HG03135 (cell line): Measurements from ENCODE around the gene MEI1.
"Not testable (repeated sequence)": the region's sequence is repeated elsewhere in the genome, so short reads cannot be mapped to it uniquely, and the experiment has no call there.

Experiments
- ATAC-seq: cut with Tn5 transposase; IDR thresholded peaks from one replicate; pipeline ENCODE4 v1.9.1; 2021; ENCODE audit warnings: mild to moderate bottlenecking, moderate library complexity; ENCODE audit not compliant: unreplicated experiment

MEI1 gene

GRCh38 chr22:41834005-41834944, 135.0 kb downstream of the MEI1 start:
- ATAC-seq = no peak

GRCh38 chr22:41835462-41835861, 136.2 kb downstream of the MEI1 start:
- not testable (repeated sequence) for ATAC-seq

DNA sequence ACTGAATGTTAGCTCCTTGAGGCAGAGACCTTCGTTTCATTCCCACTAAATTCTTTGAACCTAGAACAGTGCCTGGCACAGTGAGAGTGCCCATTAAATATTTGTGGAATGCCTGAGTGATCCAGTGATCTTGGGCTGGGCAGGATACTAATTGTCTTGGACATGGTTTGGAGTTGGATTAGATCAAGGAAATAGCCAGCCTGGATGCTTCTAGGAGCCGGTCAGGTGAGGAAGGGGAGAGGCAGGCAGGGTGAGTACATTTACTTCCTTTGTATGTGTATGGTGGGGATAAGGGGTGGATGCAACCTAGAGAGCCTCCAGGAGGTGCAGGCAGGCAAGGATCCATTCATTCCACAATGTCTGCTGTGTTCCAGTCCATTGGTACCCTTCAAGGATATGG, 137.2 kb downstream of the MEI1 start:
- ATAC-seq = no peak

DNA sequence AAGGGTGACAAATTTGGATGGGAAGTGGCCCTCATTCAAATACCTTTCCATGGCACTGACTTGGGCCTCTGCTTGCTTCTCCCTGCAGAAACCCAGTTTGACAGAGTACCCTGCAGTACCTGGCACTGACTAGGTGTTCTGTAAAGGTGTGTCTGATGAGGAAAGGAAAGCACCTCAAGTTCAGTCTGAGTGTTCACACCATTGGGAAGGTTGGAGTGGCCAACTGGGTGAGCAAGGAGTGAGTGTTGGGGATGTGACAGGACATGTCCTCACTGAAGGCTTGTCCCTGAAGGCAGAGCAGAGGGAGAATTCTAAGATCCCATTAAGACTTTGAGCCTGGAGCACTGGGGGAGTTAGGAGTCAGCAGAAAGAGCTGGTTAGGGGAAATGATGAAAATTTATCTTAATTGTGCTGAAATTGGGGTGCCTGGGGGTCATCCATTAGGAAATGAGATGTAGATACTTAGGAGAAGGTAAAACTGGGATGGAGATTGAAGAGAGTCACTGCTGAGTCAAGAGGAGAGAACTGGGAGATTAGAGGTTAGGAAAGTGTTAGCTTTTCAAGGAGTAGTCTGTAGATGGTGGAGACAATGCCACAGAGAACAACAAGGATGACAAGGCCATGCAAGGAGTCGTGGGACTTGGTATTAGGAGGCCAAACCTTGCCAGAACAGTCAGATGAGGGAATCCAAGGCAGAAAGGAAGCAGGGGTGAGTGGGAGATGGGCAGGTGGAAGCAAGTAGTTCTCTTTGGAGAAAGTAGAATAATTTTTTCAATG, 139.7 kb downstream of the MEI1 start:
- no peak for ATAC-seq

DNA sequence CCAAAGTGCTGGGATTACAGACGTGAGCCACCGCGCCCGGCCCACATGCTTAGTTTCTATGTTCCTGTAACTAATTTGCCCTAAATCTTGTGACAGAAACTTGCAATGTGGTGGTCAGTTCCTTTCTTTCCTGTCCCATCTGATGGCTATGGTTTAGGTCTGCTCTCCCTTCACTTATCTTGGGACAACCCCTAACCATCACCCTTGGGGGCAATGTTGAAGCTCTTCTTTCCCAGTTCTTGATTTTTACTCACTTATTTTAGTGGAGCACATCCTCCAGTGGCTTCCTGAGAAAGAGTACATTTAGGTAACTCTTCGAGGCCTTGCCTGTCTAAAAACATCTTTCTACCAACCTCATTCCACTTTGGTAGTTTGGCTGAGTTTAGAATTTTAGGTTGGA, 140.9 kb downstream of the MEI1 start:
- no peak for ATAC-seq

GRCh38 chr22:41841085-41841712, 141.9 kb downstream of the MEI1 start:
- ATAC-seq = no peak

DNA sequence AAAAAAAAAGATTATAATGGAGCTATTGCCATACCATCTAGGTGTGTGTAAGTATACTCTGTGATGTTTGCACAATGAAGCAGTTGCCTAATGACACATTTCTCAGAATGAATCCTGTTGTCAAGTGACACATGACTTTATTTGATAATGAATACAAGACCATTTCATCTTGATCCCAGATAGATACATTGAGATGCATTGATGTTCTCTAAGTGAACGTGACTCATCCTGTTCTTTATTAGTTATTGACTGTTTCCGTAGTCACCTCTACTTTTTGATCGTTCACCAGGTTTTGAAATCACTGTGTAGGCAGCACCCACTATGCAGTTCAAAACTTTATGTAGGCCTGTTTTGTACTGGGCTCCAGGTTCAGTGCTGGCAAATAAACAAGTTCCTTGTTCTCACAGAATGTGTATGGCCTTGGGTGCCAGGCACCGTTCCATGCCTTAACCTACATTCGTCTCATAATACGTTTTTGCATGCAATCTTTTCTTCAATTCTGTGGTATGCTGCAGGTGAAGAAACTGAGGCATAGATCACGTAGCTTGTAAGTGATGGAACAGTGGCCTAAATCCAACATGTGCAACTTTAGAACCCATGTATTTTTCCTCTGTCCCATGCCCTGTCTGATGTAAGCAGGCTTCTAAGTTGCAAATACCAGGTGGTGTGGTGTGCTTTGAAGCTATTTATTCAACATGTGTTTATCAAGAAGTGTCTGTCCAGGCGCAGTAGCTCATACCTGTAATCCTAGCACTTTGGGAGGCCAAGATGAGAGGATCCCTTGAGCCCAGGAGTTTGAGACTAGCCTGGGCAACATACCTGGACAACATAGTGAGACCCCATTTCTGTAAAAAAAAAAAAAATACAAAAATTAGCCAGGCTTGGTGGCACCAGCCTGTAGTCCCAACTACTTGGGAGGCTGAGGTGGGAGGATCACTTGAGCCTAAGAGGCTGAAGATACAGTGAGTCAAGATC, 144.0 kb downstream of the MEI1 start:
- no peak for ATAC-seq

DNA sequence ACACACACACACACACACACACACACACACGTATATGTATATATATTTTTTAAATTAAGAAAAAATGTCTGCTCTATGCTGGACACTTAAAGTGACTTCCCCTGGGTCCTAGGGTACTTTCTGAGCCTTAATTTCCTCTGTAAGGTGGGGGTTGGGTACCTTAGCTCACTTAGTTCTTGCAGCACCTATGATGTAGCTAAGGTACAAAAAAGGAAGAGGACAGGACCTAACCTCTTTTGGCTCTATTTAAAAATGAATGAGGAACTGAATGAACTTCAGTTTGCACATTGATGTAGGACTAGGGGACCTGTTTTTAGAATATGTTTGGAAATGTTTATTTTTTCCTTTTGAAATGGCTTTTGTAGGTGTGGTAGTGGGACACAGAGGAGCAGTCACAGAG, 144.7 kb downstream of the MEI1 start:
- ATAC-seq = no peak

DNA sequence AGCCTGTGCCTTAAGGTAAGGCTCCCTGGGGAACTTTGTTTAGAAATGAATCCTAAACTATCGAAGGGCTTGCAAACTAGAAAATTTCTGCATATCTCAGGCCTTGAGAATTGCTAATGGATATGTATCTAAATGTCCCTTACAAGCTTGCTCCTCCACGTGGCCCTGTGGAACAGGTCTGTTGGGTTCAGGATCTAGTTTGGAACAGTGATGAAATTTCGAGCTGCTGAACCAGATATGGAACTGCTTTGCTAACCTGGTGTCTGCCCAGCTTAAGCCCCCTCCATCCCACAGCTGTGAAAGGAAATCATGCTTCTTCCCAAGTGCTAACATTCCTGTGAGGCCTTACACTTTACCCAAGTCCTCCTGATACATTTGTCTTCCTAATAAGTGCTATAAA, 145.2 kb downstream of the MEI1 start:
- no peak for ATAC-seq

GRCh38 chr22:41845380-41846267, 146.3 kb downstream of the MEI1 start:
- no peak for ATAC-seq

DNA sequence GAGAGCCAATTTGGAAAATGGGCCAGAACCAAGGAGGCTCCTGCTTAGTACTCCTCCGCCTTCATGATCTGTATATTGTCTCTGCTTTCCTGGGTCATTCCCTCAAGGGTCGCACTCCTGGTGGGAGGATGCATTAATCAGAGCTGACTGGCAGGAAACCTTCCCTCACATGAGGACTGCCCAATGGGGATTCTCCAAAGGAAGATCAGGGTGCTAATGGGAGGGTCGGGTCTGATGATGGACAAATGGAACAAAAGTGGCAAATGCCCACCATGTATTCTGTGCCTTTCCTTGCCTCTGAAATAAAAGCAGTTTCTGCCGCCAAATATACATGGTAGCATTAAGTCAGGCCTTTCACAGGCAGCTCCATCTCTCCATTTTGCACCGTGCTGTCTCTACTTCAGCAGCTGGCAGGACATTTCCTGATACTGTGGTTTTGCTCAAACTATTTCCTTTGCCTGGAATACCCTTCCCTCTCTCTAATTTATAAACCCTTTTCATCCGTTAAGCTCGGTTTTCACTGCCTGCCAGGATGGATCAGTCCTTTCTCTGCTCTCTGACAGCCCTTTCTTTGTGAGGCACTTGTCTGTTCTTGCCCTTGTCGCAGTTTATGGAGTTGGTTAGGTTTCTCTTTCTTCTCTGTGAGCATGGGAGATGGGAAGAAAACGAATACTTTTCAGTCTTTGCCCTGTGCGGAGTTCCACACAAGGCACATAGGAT, 147.1 kb downstream of the MEI1 start:
- ATAC-seq = no peak

GRCh38 chr22:41847300-41847699, 148.0 kb downstream of the MEI1 start:
- no peak for ATAC-seq

DNA sequence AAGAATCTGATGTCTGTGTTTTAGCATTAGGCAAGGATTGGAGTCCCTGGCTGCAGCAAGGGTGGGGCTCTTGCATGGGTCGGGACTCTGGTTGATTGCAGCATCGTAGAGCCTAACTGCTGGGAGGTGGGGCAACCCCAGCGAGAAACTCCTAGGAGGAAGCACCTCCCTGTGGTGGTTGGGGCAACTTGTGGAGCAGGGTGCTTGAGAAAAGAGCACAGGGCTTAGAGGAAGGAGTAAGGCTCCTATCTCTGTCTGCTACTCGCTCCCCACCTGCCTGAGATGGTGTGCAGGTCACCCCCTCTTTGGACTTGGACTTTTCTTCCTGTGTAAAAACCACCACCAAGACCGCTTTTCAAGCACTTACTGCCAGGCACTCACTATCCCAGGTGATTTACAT, 149.2 kb downstream of the MEI1 start:
- no peak for ATAC-seq
